HEK293 (cell line): Measurements from ENCODE around the gene UBE2E1.

ENCODE experiments used
- CTCF ChIA-PET: fragments of 350-600 bp; formaldehyde crosslinking; extraction: SDS; loops from one replicate; lab custom pipeline; 2021; ENCODE audit warnings: antibody characterized with exemption; lab: Yijun Ruan, JAX
- POLR2A ChIA-PET: fragments of 300-600 bp; formaldehyde crosslinking; extraction: SDS; loops from one replicate; lab custom pipeline; 2020; ENCODE audit warnings: antibody characterized with exemption, inconsistent platforms; lab: Yijun Ruan, JAX
- H3K27ac ChIP-seq: fragments of 200-500 bp; sonication (Bioruptor generic); 2 replicates; pipeline ENCODE4 v1.5.1; 2014; ENCODE audit warnings: low read depth, low read length, control low read depth, inconsistent platforms; ENCODE audit errors: extremely low read depth
- H3K36me3 ChIP-seq, 2 experiments: fragments of 200-500 bp in 1 of 2; sonication (Bioruptor generic) in 1 of 2; 1 replicate in 1 of 2; 2 replicates in 1 of 2; pipeline ENCODE4 v1.5.1; 2014 to 2017; ENCODE audit warnings: inconsistent platforms in 2 of 2, low read length in 2 of 2; ENCODE audit not compliant: control insufficient read depth in 2 of 2, insufficient read depth in 1 of 2
- H3K4me1 ChIP-seq: fragments of 200-500 bp; sonication (Bioruptor generic); 2 replicates; pipeline ENCODE4 v1.5.1; 2014; ENCODE audit warnings: mild to moderate bottlenecking, low read length, inconsistent platforms; ENCODE audit not compliant: control insufficient read depth, insufficient read depth
- H3K4me3 ChIP-seq: 2 replicates; pipeline ENCODE4 v1.5.1; 2011; ENCODE audit warnings: low read depth, mild to moderate bottlenecking, control low read depth, low read length, moderate library complexity
- H3K9me3 ChIP-seq: fragments of 200-500 bp; sonication (Bioruptor generic); 2 replicates; pipeline ENCODE4 v1.5.1; 2014; ENCODE audit warnings: low read depth, low read length, inconsistent platforms; ENCODE audit not compliant: control insufficient read depth, insufficient read depth
- EGR2 ChIP-seq: fragments of 450-650 bp; formaldehyde crosslinking; IDR thresholded peaks from 2 replicates; pipeline ENCODE4 v1.5.1; 2016; ENCODE audit warnings: low read depth, missing biosample characterization, missing genetic modification characterization
- FEZF1 ChIP-seq: fragments of 450-650 bp; formaldehyde crosslinking; IDR thresholded peaks from 2 replicates; pipeline ENCODE4 v1.5.1; 2016; ENCODE audit warnings: missing biosample characterization, missing genetic modification characterization
- GLI2 ChIP-seq: fragments of 450-650 bp; formaldehyde crosslinking; IDR thresholded peaks from 2 replicates; pipeline ENCODE4; 2017; ENCODE audit warnings: missing biosample characterization, missing genetic modification characterization, low read depth, borderline replicate concordance
- MZF1 ChIP-seq: fragments of 450-650 bp; formaldehyde crosslinking; IDR thresholded peaks from 2 replicates; pipeline ENCODE4 v1.5.1; 2017; ENCODE audit warnings: missing biosample characterization, missing genetic modification characterization, borderline replicate concordance
- REPIN1 ChIP-seq: fragments of 450-650 bp; formaldehyde crosslinking; IDR thresholded peaks from 2 replicates; pipeline ENCODE4 v1.5.1; 2017; ENCODE audit warnings: missing biosample characterization, missing genetic modification characterization, low read depth
- YY1 ChIP-seq: fragments of 450-650 bp; formaldehyde crosslinking; IDR thresholded peaks from 2 replicates; pipeline ENCODE4 v1.5.1; 2018; ENCODE audit warnings: missing biosample characterization, missing genetic modification characterization
- ZBTB48 ChIP-seq: fragments of 450-650 bp; formaldehyde crosslinking; IDR thresholded peaks from 2 replicates; pipeline ENCODE4 v1.5.1; 2016; ENCODE audit warnings: missing biosample characterization, missing genetic modification characterization
- ZEB2 ChIP-seq: fragments of 450-650 bp; formaldehyde crosslinking; IDR thresholded peaks from 2 replicates; pipeline ENCODE4 v1.5.1; 2016; ENCODE audit warnings: missing biosample characterization, missing genetic modification characterization
- ZNF114 ChIP-seq: fragments of 450-650 bp; formaldehyde crosslinking; IDR thresholded peaks from 2 replicates; pipeline ENCODE4 v1.5.0; 2017; ENCODE audit warnings: missing biosample characterization, missing genetic modification characterization
- ZNF157 ChIP-seq: fragments of 450-650 bp; formaldehyde crosslinking; IDR thresholded peaks from 2 replicates; pipeline ENCODE4 v1.5.1; 2016; ENCODE audit warnings: missing biosample characterization, missing genetic modification characterization
- ZNF488 ChIP-seq: fragments of 450-650 bp; formaldehyde crosslinking; IDR thresholded peaks from 2 replicates; pipeline ENCODE4 v1.5.1; 2016; ENCODE audit warnings: missing biosample characterization, missing genetic modification characterization
- ZNF530 ChIP-seq: fragments of 450-650 bp; formaldehyde crosslinking; IDR thresholded peaks from 2 replicates; pipeline ENCODE4 v1.5.1; 2016; ENCODE audit warnings: low read depth, missing biosample characterization, missing genetic modification characterization
- ZNF555 ChIP-seq: fragments of 450-650 bp; formaldehyde crosslinking; conservative IDR thresholded peaks from 2 replicates; pipeline ENCODE4 v1.5.1; 2017; ENCODE audit warnings: missing biosample characterization, mild to moderate bottlenecking, missing genetic modification characterization, inconsistent platforms
- ZNF623 ChIP-seq: fragments of 450-650 bp; formaldehyde crosslinking; IDR thresholded peaks from 2 replicates; pipeline ENCODE4 v1.5.1; 2016; ENCODE audit warnings: missing biosample characterization, missing genetic modification characterization
- ZNF639 ChIP-seq: fragments of 450-650 bp; formaldehyde crosslinking; IDR thresholded peaks from 2 replicates; pipeline ENCODE4 v1.5.1; 2016; ENCODE audit warnings: missing biosample characterization, missing genetic modification characterization
- ZNF692 ChIP-seq: fragments of 450-650 bp; formaldehyde crosslinking; IDR thresholded peaks from 2 replicates; pipeline ENCODE4 v1.5.1; 2016; ENCODE audit warnings: missing biosample characterization, missing genetic modification characterization
- ZXDB ChIP-seq: fragments of 450-650 bp; formaldehyde crosslinking; IDR thresholded peaks from 2 replicates; pipeline ENCODE4 v1.5.1; 2016; ENCODE audit warnings: missing biosample characterization, missing genetic modification characterization
- TF ChIP-seq, protein P1 (sequence below): fragments of 450-650 bp; formaldehyde crosslinking; IDR thresholded peaks from 2 replicates; pipeline ENCODE4 v1.5.1; 2016; ENCODE audit warnings: missing biosample characterization, missing genetic modification characterization
- TF ChIP-seq, protein P2 (sequence below): fragments of 450-650 bp; formaldehyde crosslinking; IDR thresholded peaks from 2 replicates; pipeline ENCODE4 v1.5.1; 2016; ENCODE audit warnings: missing biosample characterization, missing genetic modification characterization
- TF ChIP-seq, protein P3 (sequence below): fragments of 450-650 bp; formaldehyde crosslinking; IDR thresholded peaks from 2 replicates; pipeline ENCODE4 v1.5.1; 2017; ENCODE audit warnings: missing biosample characterization, missing genetic modification characterization

UBE2E1 gene

DNA sequence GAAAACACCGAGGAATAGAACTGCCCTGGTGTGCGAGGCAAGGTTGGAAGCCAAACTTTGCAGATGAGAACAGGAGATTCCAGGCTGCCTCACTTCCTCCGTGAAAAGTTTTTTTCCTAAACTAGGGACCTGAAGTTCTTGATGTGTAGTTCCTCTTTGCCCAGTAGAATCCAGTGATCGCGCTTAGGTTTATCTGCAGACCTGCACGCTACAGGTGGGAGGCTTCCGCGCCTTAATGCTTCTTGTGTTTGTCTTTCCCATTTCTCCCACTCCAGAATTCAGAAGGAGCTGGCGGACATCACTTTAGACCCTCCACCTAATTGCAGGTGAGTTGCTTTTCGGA, 5.4 kb downstream of the UBE2E1 start (continued):
- TF ChIP-seq ZNF488 (tag by site-specific recombination) (no peak), ZEB2 (tag by site-specific recombination) (peak; percentile 57; the same call in 1 of the 2 replicates)

- no peaks in the 10 kb centered on the region for H3K9me3 ChIP-seq
- POLR2A ChIA-PET, result interaction anchor here (3.0 kb wide), 1 partner anchor 105 kb away, joined by 9 read pairs; the partner anchor contains the start of genes NKIRAS1 and RPL15
- peaks cover 4 to 32% of the 10 kb centered on the region in 2 experiments; a peak in 2 of 3 replicates for H3K36me3 ChIP-seq
- no peak overlapping the region for H3K27ac ChIP-seq
- H3K4me1 ChIP-seq, result peaks cover 11% of the 10 kb centered on the region; the same call in 1 of the 2 replicates
- TF ChIP-seq, protein P1, sequence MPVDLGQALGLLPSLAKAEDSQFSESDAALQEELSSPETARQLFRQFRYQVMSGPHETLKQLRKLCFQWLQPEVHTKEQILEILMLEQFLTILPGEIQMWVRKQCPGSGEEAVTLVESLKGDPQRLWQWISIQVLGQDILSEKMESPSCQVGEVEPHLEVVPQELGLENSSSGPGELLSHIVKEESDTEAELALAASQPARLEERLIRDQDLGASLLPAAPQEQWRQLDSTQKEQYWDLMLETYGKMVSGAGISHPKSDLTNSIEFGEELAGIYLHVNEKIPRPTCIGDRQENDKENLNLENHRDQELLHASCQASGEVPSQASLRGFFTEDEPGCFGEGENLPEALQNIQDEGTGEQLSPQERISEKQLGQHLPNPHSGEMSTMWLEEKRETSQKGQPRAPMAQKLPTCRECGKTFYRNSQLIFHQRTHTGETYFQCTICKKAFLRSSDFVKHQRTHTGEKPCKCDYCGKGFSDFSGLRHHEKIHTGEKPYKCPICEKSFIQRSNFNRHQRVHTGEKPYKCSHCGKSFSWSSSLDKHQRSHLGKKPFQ (tag by site-specific recombination), result no peak
- TF ChIP-seq YY1 (tag by site-specific recombination) (no peak), GLI2 (no peak), ZBTB48 (no peak), ZNF530 (tag by site-specific recombination) (no peak), ZNF157 (no peak), MZF1 (tag by site-specific recombination) (no peak), EGR2 (tag by site-specific recombination) (no peak), REPIN1 (tag by site-specific recombination) (no peak), ZNF114 (tag by site-specific recombination) (no peak), ZNF555 (no peak)
- TF ChIP-seq, protein P2, sequence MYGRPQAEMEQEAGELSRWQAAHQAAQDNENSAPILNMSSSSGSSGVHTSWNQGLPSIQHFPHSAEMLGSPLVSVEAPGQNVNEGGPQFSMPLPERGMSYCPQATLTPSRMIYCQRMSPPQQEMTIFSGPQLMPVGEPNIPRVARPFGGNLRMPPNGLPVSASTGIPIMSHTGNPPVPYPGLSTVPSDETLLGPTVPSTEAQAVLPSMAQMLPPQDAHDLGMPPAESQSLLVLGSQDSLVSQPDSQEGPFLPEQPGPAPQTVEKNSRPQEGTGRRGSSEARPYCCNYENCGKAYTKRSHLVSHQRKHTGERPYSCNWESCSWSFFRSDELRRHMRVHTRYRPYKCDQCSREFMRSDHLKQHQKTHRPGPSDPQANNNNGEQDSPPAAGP (tag by site-specific recombination), result no peak
- TF ChIP-seq, all 188 proteins: peak for 0
- no peak overlapping the region; the same call in 1 of the 2 replicates for H3K4me3 ChIP-seq
- CTCF ChIA-PET, result interaction anchor here (0.7 kb wide), 1 partner anchor 825 kb away, joined by 3 read pairs; no protein-coding TSS in a partner anchor
These were observed 6.2 kb downstream of the UBE2E1 start for GRCh38 chr3:23811919-23812318.

- Histone ChIP-seq H3K4me1 (peaks cover 4% of the 10 kb centered on the region; the same call in 1 of the 2 replicates), H3K36me3 (peaks cover 4 to 27% of the 10 kb centered on the region in 2 experiments; a peak in 2 of 3 replicates), H3K4me3 (no peak overlapping the region), H3K27ac (no peak overlapping the region), H3K9me3 (no peaks in the 10 kb centered on the region)
- POLR2A ChIA-PET, result interaction anchor here (0.5 kb wide), 1 partner anchor 9 kb away, joined by 5 read pairs; no protein-coding TSS in a partner anchor
- peak; percentile 80 for TF ChIP-seq FEZF1 (tag by site-specific recombination)
- TF ChIP-seq ZXDB (tag by site-specific recombination), result 0 out of 2 replicates have a peak, but pooled peaks have one; percentile 24
- no peak for TF ChIP-seq ZNF623 (tag by site-specific recombination)
- 0 out of 2 replicates have a peak, but pooled peaks have one; percentile 30 for TF ChIP-seq ZNF692 (tag by site-specific recombination)
- TF ChIP-seq, protein P3, sequence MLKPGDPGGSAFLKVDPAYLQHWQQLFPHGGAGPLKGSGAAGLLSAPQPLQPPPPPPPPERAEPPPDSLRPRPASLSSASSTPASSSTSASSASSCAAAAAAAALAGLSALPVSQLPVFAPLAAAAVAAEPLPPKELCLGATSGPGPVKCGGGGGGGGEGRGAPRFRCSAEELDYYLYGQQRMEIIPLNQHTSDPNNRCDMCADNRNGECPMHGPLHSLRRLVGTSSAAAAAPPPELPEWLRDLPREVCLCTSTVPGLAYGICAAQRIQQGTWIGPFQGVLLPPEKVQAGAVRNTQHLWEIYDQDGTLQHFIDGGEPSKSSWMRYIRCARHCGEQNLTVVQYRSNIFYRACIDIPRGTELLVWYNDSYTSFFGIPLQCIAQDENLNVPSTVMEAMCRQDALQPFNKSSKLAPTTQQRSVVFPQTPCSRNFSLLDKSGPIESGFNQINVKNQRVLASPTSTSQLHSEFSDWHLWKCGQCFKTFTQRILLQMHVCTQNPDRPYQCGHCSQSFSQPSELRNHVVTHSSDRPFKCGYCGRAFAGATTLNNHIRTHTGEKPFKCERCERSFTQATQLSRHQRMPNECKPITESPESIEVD (tag by site-specific recombination), result peak; percentile 78
- TF ChIP-seq ZEB2 (tag by site-specific recombination), result peak; percentile 26; the same call in 1 of the 2 replicates
- TF ChIP-seq ZNF639 (tag by site-specific recombination), result no peak
- CTCF ChIA-PET, result no interaction called here
These were observed 10.1 kb downstream of the UBE2E1 start for GRCh38 chr3:23815879-23816278.
